A549 (cell line): ENCODE results near the gene FAM120B. TPM values are rescaled to one million over a fixed set of nuclear protein-coding genes. Genes with fewer than 3 reads are reported as not detected.

ENCODE experiments used
- ATAC-seq, 2 experiments: fragments of 200-7000 bp in 1 of 2; fragments of >200 bp in 1 of 2; cut with Nextera tagmentation in 1 of 2; cut with Tn5 transposase in 1 of 2; 3 replicates each; pipeline versions ENCODE4 v1.8.0 to v1.9.1; 2018 to 2020; ENCODE audit warnings: mild to moderate bottlenecking in 1 of 2, moderate library complexity in 1 of 2
- CTCF ChIA-PET: fragments of 300-600 bp; sonication (Branson Sonifier 250); formaldehyde crosslinking; extraction: SDS; loops from one replicate; lab custom pipeline; 2021; ENCODE audit warnings: antibody characterized with exemption, inconsistent platforms; lab: Yijun Ruan, JAX
- POLR2A ChIA-PET: fragments of 350-600 bp; formaldehyde crosslinking; extraction: SDS; loops from one replicate; lab custom pipeline; 2021; ENCODE audit warnings: antibody characterized with exemption, inconsistent platforms; lab: Yijun Ruan, JAX
- DNase-seq, 2 experiments: peaks; one replicate each; pipeline versions ENCODE4 v3.0.0 to v3.0.0-alpha.2; 2011 to 2016; ENCODE audit warnings: low read depth in 1 of 2, low spot score in 1 of 2
- FAIRE-seq: peaks from 2 replicates; lab custom pipeline; 2011; peaks lifted over from hg19 to GRCh38; lab: Jason Lieb, UNC
- H3K27ac ChIP-seq, 2 experiments: fragments of >200 bp; sonication (Bioruptor Twin); formaldehyde crosslinking; 3 replicates each; pipeline ENCODE4 v1.5.1; 2016 to 2017
- H3K4me1 ChIP-seq: fragments of >200 bp; sonication (Bioruptor Twin); formaldehyde crosslinking; 3 replicates; pipeline ENCODE4 v1.6.1; 2016
- H3K4me2 ChIP-seq: fragments of >200 bp; sonication (Bioruptor Twin); formaldehyde crosslinking; 3 replicates; pipeline ENCODE4 v1.6.1; 2016
- H3K4me3 ChIP-seq: fragments of >200 bp; sonication (Bioruptor Twin); formaldehyde crosslinking; 3 replicates; pipeline ENCODE4 v1.5.1; 2016
- H3K9me3 ChIP-seq: fragments of >200 bp; sonication (Bioruptor Twin); formaldehyde crosslinking; 3 replicates; pipeline ENCODE4 v1.6.1; 2016
- CBX2 ChIP-seq: fragments of 200-600 bp; sonication (generic); IDR thresholded peaks from 2 replicates; pipeline ENCODE4 v1.6.1; 2016; ENCODE audit warnings: low read depth, mild to moderate bottlenecking, borderline replicate concordance
- EHF ChIP-seq: fragments of 250-450 bp; sonication (Bioruptor Pico); IDR thresholded peaks from 2 replicates; pipeline ENCODE4 v1.5.0; 2020; ENCODE audit warnings: mild to moderate bottlenecking
- EP300 ChIP-seq, 2 experiments: fragments of >200 bp; sonication (Bioruptor Twin); formaldehyde crosslinking; IDR thresholded peaks; 2 replicates in 1 of 2; 3 replicates in 1 of 2; pipeline ENCODE4 v1.6.1; 2016 to 2017
- HDAC2 ChIP-seq: fragments of 200-600 bp; sonication (generic); IDR thresholded peaks from 2 replicates; pipeline ENCODE4 v1.6.1; 2016
- HMGXB4 ChIP-seq: fragments of 250-450 bp; sonication (Bioruptor Pico); IDR thresholded peaks from 2 replicates; pipeline ENCODE4 v1.5.0; 2021; ENCODE audit warnings: mild to moderate bottlenecking, moderate library complexity, borderline replicate concordance
- HOXA7 ChIP-seq: fragments of 250-450 bp; sonication (Bioruptor Pico); IDR thresholded peaks from 2 replicates; pipeline ENCODE4 v1.5.0; 2020; ENCODE audit warnings: mild to moderate bottlenecking, moderate library complexity
- HOXB5 ChIP-seq: fragments of 250-450 bp; sonication (Bioruptor Pico); IDR thresholded peaks from 2 replicates; pipeline ENCODE4 v1.5.0; 2020; ENCODE audit warnings: mild to moderate bottlenecking, moderate library complexity
- JUN ChIP-seq, 2 experiments: fragments of >200 bp; sonication (Bioruptor Twin); formaldehyde crosslinking; IDR thresholded peaks; 2 replicates in 1 of 2; 3 replicates in 1 of 2; pipeline ENCODE4 v1.6.1; 2016 to 2017
- MAFK ChIP-seq: fragments of 450-650 bp; IDR thresholded peaks from 2 replicates; pipeline ENCODE4 v1.6.1; 2014; ENCODE audit not compliant: partially characterized antibody
- MAZ ChIP-seq: fragments of 150-350 bp; IDR thresholded peaks from 2 replicates; pipeline ENCODE4 v1.6.1; 2014; ENCODE audit warnings: antibody characterized with exemption, low read depth, low read length, borderline replicate concordance
- MYC ChIP-seq: IDR thresholded peaks from 2 replicates; pipeline ENCODE4 v1.6.1; 2012; ENCODE audit warnings: mild to moderate bottlenecking, inconsistent platforms, low read length, improper control_type of control experiment, borderline replicate concordance
- POLR2A ChIP-seq: IDR thresholded peaks from 2 replicates; pipeline ENCODE4 v1.6.1; 2012; ENCODE audit warnings: mild to moderate bottlenecking, low read length
- POLR2AphosphoS2 ChIP-seq: conservative IDR thresholded peaks from 2 replicates; pipeline ENCODE4 v1.6.1; 2012; ENCODE audit warnings: low read length, improper control_type of control experiment, inconsistent platforms
- RARB ChIP-seq: fragments of 250-450 bp; sonication (Bioruptor Pico); IDR thresholded peaks from 2 replicates; pipeline ENCODE4 v1.8.0; 2021; ENCODE audit warnings: mild to moderate bottlenecking, moderate library complexity
- RFX5 ChIP-seq: fragments of 450-650 bp; IDR thresholded peaks from 2 replicates; pipeline ENCODE4 v1.7.1; 2014; ENCODE audit warnings: antibody characterized with exemption, mild to moderate bottlenecking, moderate library complexity
- SREBF2 ChIP-seq: fragments of 450-650 bp; IDR thresholded peaks from 2 replicates; pipeline ENCODE4 v1.6.1; 2014; ENCODE audit warnings: mild to moderate bottlenecking, moderate library complexity
- ZC3H11A ChIP-seq: fragments of 450-650 bp; IDR thresholded peaks from 2 replicates; pipeline ENCODE4 v1.6.1; 2014; ENCODE audit warnings: antibody characterized with exemption, mild to moderate bottlenecking
- ZFP36 ChIP-seq: fragments of 450-650 bp; IDR thresholded peaks from 2 replicates; pipeline ENCODE4 v1.6.1; 2014; ENCODE audit warnings: borderline replicate concordance; ENCODE audit not compliant: partially characterized antibody
- WGBS: methylation state at CpG from one replicate; pipeline ENCODE4 v1.1.6; 2017; ENCODE audit errors: missing lambda C conversion rate; 5-methylcytosine and 5-hydroxymethylcytosine counted together
- polyA plus RNA-seq, 4 experiments: library from polyadenylated mRNA; depleted of rRNA in 3 of 4; stranded (reverse); fragments of >200 nt; fragmentation: RNase III in 1 of 4; extraction: RNeasy Plus Mini Kit Qiagen cat#74134 plus additional on column Dnase treatment in 1 of 4; gene quantifications; 2 replicates in 3 of 4; 3 replicates in 1 of 4; pipeline ENCODE4 v1.2.3, GENCODE V29; 2011 to 2017
- TF ChIP-seq, protein P1 (sequence below): fragments of 250-450 bp; sonication (Bioruptor Pico); IDR thresholded peaks from 2 replicates; pipeline ENCODE4 v1.5.0; 2020; ENCODE audit warnings: low read depth, mild to moderate bottlenecking, moderate library complexity
- TF ChIP-seq, protein P2 (sequence below): IDR thresholded peaks from 2 replicates; pipeline ENCODE4 v1.6.1; 2012; ENCODE audit warnings: low read depth, borderline replicate concordance
- TF ChIP-seq, protein P3 (sequence below): fragments of >200 bp; sonication (Bioruptor Twin); formaldehyde crosslinking; IDR thresholded peaks from 3 replicates; pipeline ENCODE4 v1.6.1; 2016
- TF ChIP-seq, protein P4 (sequence below): IDR thresholded peaks from 2 replicates; pipeline ENCODE4 v1.6.1; 2012

FAM120B gene
- polyA plus RNA-seq, 2 of the 4 experiments (the other 2 are of a cell fraction), result 7.0 to 7.7 TPM

DNA sequence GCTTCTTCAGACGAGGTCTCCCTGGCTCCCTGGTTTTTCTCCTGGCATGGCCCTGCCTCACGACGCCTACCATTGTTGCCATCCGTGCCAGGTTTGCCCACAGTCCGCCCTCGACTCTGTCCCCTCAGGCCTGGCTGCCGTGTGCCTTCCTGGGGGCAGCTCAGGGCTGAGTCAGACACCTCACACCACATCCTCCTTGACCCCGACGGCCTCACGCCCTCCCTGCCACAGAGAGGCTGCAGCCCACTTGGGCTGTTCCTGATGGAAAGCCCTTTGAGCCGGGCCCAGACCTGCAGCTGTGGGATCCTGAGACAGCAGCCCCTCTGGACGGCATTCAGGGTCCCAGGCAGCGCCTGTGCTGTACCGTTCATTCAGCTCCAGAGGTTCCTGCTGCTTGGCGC, 138.3 kb downstream of the FAM120B start:
- no peak for TF ChIP-seq SREBF2
- no peak for TF ChIP-seq EHF
- TF ChIP-seq RARB (CRISPR knock-in tag), result no peak
- no peak for TF ChIP-seq POLR2AphosphoS2
- no peak for TF ChIP-seq EP300 (IDR thresholded peaks at IDR 0.05)
- no peak for TF ChIP-seq MAZ
- TF ChIP-seq MYC, result no peak
- TF ChIP-seq, protein P1, sequence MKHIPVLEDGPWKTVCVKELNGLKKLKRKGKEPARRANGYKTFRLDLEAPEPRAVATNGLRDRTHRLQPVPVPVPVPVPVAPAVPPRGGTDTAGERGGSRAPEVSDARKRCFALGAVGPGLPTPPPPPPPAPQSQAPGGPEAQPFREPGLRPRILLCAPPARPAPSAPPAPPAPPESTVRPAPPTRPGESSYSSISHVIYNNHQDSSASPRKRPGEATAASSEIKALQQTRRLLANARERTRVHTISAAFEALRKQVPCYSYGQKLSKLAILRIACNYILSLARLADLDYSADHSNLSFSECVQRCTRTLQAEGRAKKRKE, result no peak
- TF ChIP-seq HMGXB4, result no peak
- no peak for TF ChIP-seq MAFK
- DNase-seq (no peak), ATAC-seq (no peak), FAIRE-seq (no peak)
- POLR2A ChIA-PET, result no interaction called here
- Histone ChIP-seq H3K4me1 (no peaks in the 10 kb centered on the region), H3K4me2 (no peak overlapping the region), H3K27ac (no peak overlapping the region), H3K9me3 (no peaks in the 10 kb centered on the region), H3K4me3 (no peak overlapping the region)
- WGBS, result 43% methylated on average over 7 of the region's 15 CpGs
- CTCF ChIA-PET, result interaction anchor here (1.2 to 1.7 kb wide), 2 partner anchors 84 to 613 kb away, joined by 3 to 4 read pairs; no protein-coding TSS in a partner anchor

- ATAC-seq, result no peak
- TF ChIP-seq EHF (no peak), MYC (no peak), ZFP36 (no peak)
- TF ChIP-seq, all 56 proteins: peak for 0
Measured at GRCh38 chr6:170445487-170445886, 138.9 kb downstream of the FAM120B start.

DNA sequence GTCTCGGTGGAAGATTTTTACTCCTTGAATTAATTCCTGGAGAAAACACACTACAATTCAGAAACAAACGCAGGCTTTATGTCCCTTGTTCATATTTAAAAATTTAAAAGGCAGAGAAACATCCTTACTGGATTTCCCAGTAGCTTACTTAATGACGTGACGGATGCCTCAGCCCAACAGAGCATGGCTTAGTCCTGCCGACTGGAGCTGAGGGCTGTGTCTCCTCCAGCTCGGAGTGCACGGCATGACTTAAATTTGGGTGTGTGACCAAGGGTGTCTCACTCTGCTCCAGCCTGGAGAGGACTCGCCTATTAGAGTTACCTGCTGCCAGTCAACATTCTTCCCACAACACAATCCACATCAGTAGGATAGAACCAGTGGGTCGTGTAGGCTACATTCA, 139.4 kb downstream of the FAM120B start:
- ATAC-seq (no peak), DNase-seq (no peak), FAIRE-seq (no peak)
- POLR2A ChIA-PET, result no interaction called here
- CTCF ChIA-PET, result no interaction called here
- Histone ChIP-seq H3K9me3 (no peaks in the 10 kb centered on the region), H3K4me1 (no peaks in the 10 kb centered on the region), H3K4me2 (no peak overlapping the region), H3K27ac (no peak overlapping the region), H3K4me3 (no peak overlapping the region)
- 60% methylated on average over 9 of the region's 9 CpGs for WGBS
- TF ChIP-seq POLR2A, result no peak
- TF ChIP-seq, protein P2, sequence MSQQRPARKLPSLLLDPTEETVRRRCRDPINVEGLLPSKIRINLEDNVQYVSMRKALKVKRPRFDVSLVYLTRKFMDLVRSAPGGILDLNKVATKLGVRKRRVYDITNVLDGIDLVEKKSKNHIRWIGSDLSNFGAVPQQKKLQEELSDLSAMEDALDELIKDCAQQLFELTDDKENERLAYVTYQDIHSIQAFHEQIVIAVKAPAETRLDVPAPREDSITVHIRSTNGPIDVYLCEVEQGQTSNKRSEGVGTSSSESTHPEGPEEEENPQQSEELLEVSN, result no peak
- no peak for TF ChIP-seq ZFP36
- TF ChIP-seq, protein P3, sequence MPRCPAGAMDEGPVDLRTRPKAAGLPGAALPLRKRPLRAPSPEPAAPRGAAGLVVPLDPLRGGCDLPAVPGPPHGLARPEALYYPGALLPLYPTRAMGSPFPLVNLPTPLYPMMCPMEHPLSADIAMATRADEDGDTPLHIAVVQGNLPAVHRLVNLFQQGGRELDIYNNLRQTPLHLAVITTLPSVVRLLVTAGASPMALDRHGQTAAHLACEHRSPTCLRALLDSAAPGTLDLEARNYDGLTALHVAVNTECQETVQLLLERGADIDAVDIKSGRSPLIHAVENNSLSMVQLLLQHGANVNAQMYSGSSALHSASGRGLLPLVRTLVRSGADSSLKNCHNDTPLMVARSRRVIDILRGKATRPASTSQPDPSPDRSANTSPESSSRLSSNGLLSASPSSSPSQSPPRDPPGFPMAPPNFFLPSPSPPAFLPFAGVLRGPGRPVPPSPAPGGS, result no peak
- no peak for TF ChIP-seq MYC
- no peak for TF ChIP-seq HDAC2

More at GRCh38 chr6:170445487-170445886, 138.9 kb downstream of the FAM120B start:
- CTCF ChIA-PET, result no interaction called here
- POLR2A ChIA-PET, result no interaction called here
- 87% methylated on average over 15 of the region's 17 CpGs for WGBS
- Histone ChIP-seq H3K9me3 (no peaks in the 10 kb centered on the region), H3K4me2 (no peak overlapping the region), H3K4me1 (no peaks in the 10 kb centered on the region), H3K27ac (no peak overlapping the region), H3K4me3 (no peak overlapping the region)
- DNase-seq, result no peak
- no peak for FAIRE-seq

- no peak for FAIRE-seq
- no peak for DNase-seq
- H3K4me2 ChIP-seq, result no peak overlapping the region
- ATAC-seq, result no peak
- no peak overlapping the region for H3K27ac ChIP-seq
- 82% methylated on average over 7 of the region's 15 CpGs for WGBS
- no peak overlapping the region for H3K4me3 ChIP-seq
- no peaks in the 10 kb centered on the region for H3K9me3 ChIP-seq
- ChIA-PET POLR2A (no interaction called here), CTCF (interaction anchor here (0.6 kb wide), 1 partner anchor 674 kb away, joined by 3 read pairs; no protein-coding TSS in a partner anchor)
- H3K4me1 ChIP-seq, result no peaks in the 10 kb centered on the region
- TF ChIP-seq ZC3H11A (no peak), HOXA7 (CRISPR knock-in tag) (no peak), RFX5 (no peak), HOXB5 (CRISPR knock-in tag) (no peak), JUN (IDR thresholded peaks at IDR 0.05) (no peak), CBX2 (no peak), ZFP36 (no peak), HDAC2 (no peak), POLR2AphosphoS2 (no peak)
- TF ChIP-seq, protein P1, result no peak
- TF ChIP-seq, protein P4, sequence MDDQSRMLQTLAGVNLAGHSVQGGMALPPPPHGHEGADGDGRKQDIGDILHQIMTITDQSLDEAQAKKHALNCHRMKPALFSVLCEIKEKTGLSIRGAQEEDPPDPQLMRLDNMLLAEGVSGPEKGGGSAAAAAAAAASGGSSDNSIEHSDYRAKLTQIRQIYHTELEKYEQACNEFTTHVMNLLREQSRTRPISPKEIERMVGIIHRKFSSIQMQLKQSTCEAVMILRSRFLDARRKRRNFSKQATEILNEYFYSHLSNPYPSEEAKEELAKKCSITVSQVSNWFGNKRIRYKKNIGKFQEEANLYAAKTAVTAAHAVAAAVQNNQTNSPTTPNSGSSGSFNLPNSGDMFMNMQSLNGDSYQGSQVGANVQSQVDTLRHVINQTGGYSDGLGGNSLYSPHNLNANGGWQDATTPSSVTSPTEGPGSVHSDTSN, result no peak
Measured at GRCh38 chr6:170446841-170447560, 140.4 kb downstream of the FAM120B start.
